ENCODE measurements around the gene ADCY5. TPM values are rescaled to one million over a fixed set of nuclear protein-coding genes. Genes with fewer than 3 reads are reported as not detected.

ADCY5 gene
- total RNA-seq, 2 donors from 2014 or later: not detected

GRCh38 chr3:123313889-123314288 lies 135.0 kb downstream of the ADCY5 start:
- no peaks in the 10 kb centered on the region for H3K4me1 Mint-ChIP-seq
- H3K4me3 Mint-ChIP-seq: no peak overlapping the region
- no peak overlapping the region for H3K27ac Mint-ChIP-seq
- no peaks in the 10 kb centered on the region for H3K36me3 Mint-ChIP-seq (ENCODE audit: low read depth)
- no peaks in the 10 kb centered on the region for H3K9me3 Mint-ChIP-seq
- peaks cover 5% of the 10 kb centered on the region for H3K27me3 Mint-ChIP-seq
- no peak for ATAC-seq (replicated peaks)

- H3K27ac Mint-ChIP-seq: no peak overlapping the region
- no peaks in the 10 kb centered on the region for H3K36me3 Mint-ChIP-seq (ENCODE audit: low read depth)
- H3K4me3 Mint-ChIP-seq: no peak overlapping the region
- no peaks in the 10 kb centered on the region for H3K4me1 Mint-ChIP-seq
- ATAC-seq (replicated peaks): no peak
- peaks cover 5% of the 10 kb centered on the region for H3K27me3 Mint-ChIP-seq
- no peaks in the 10 kb centered on the region for H3K9me3 Mint-ChIP-seq
Observed at GRCh38 chr3:123312331-123313265, 136.3 kb downstream of the ADCY5 start.

- Mint-ChIP-seq H3K27ac (no peak overlapping the region), H3K36me3 (ENCODE audit: low read depth) (no peaks in the 10 kb centered on the region), H3K27me3 (peaks cover 5% of the 10 kb centered on the region), H3K4me3 (no peak overlapping the region), H3K4me1 (no peaks in the 10 kb centered on the region), H3K9me3 (no peaks in the 10 kb centered on the region)
- ATAC-seq (replicated peaks): no peak
Observed at GRCh38 chr3:123311201-123311600, 137.7 kb downstream of the ADCY5 start.

GRCh38 chr3:123310741-123311140 lies 138.1 kb downstream of the ADCY5 start:
- no peak overlapping the region for H3K27ac Mint-ChIP-seq
- no peaks in the 10 kb centered on the region for H3K4me1 Mint-ChIP-seq
- ATAC-seq (replicated peaks): no peak
- H3K9me3 Mint-ChIP-seq: no peaks in the 10 kb centered on the region
- H3K4me3 Mint-ChIP-seq: no peak overlapping the region
- H3K27me3 Mint-ChIP-seq: peaks cover 5% of the 10 kb centered on the region
- H3K36me3 Mint-ChIP-seq (ENCODE audit: low read depth): no peaks in the 10 kb centered on the region

GRCh38 chr3:123310186-123310585 lies 138.7 kb downstream of the ADCY5 start:
- Mint-ChIP-seq H3K27ac (no peak overlapping the region), H3K9me3 (no peaks in the 10 kb centered on the region), H3K4me1 (no peaks in the 10 kb centered on the region), H3K27me3 (peaks cover 5% of the 10 kb centered on the region), H3K36me3 (ENCODE audit: low read depth) (no peaks in the 10 kb centered on the region), H3K4me3 (no peak overlapping the region)
- no peak for ATAC-seq (replicated peaks)

- H3K36me3 Mint-ChIP-seq (ENCODE audit: low read depth): no peaks in the 10 kb centered on the region
- no peak overlapping the region for H3K27ac Mint-ChIP-seq
- H3K9me3 Mint-ChIP-seq: no peaks in the 10 kb centered on the region
- H3K4me1 Mint-ChIP-seq: no peaks in the 10 kb centered on the region
- H3K4me3 Mint-ChIP-seq: no peak overlapping the region
- H3K27me3 Mint-ChIP-seq: peaks cover 8% of the 10 kb centered on the region
- ATAC-seq (replicated peaks): no peak
Observed at GRCh38 chr3:123307064-123307463, 141.8 kb downstream of the ADCY5 start.

GRCh38 chr3:123305192-123305591 lies 143.7 kb downstream of the ADCY5 start:
- Mint-ChIP-seq H3K4me1 (no peaks in the 10 kb centered on the region), H3K36me3 (ENCODE audit: low read depth) (no peaks in the 10 kb centered on the region), H3K27me3 (peaks cover 8% of the 10 kb centered on the region)

GRCh38 chr3:123303976-123304560 lies 144.8 kb downstream of the ADCY5 start:
- no peaks in the 10 kb centered on the region for H3K4me1 Mint-ChIP-seq

More at GRCh38 chr3:123305192-123305591, 143.7 kb downstream of the ADCY5 start:
- Mint-ChIP-seq H3K4me3 (no peak overlapping the region), H3K9me3 (no peaks in the 10 kb centered on the region), H3K27ac (no peak overlapping the region)
- ATAC-seq (replicated peaks): no peak

GRCh38 chr3:123302961-123303360 lies 145.9 kb downstream of the ADCY5 start:
- Mint-ChIP-seq H3K9me3 (no peaks in the 10 kb centered on the region), H3K27ac (no peak overlapping the region), H3K4me1 (no peaks in the 10 kb centered on the region), H3K4me3 (no peak overlapping the region), H3K27me3 (peaks cover 8% of the 10 kb centered on the region), H3K36me3 (ENCODE audit: low read depth) (no peaks in the 10 kb centered on the region)
- no peak for ATAC-seq (replicated peaks)

More at GRCh38 chr3:123303976-123304560, 144.8 kb downstream of the ADCY5 start:
- ATAC-seq (replicated peaks): no peak
- Mint-ChIP-seq H3K27ac (no peak overlapping the region), H3K9me3 (no peaks in the 10 kb centered on the region), H3K36me3 (ENCODE audit: low read depth) (no peaks in the 10 kb centered on the region), H3K27me3 (peaks cover 8% of the 10 kb centered on the region), H3K4me3 (no peak overlapping the region)

GRCh38 chr3:123301331-123302184 lies 147.3 kb downstream of the ADCY5 start:
- no peaks in the 10 kb centered on the region for H3K9me3 Mint-ChIP-seq
- ATAC-seq (replicated peaks): no peak
- no peaks in the 10 kb centered on the region for H3K36me3 Mint-ChIP-seq (ENCODE audit: low read depth)
- H3K27ac Mint-ChIP-seq: no peak overlapping the region
- H3K27me3 Mint-ChIP-seq: peaks cover 8% of the 10 kb centered on the region
- H3K4me3 Mint-ChIP-seq: no peak overlapping the region
- no peaks in the 10 kb centered on the region for H3K4me1 Mint-ChIP-seq

GRCh38 chr3:123300583-123300982 lies 148.3 kb downstream of the ADCY5 start:
- Mint-ChIP-seq H3K27me3 (peaks cover 11% of the 10 kb centered on the region), H3K36me3 (ENCODE audit: low read depth) (no peaks in the 10 kb centered on the region), H3K27ac (no peak overlapping the region), H3K4me1 (no peaks in the 10 kb centered on the region), H3K4me3 (no peak overlapping the region), H3K9me3 (no peaks in the 10 kb centered on the region)
- ATAC-seq (replicated peaks): no peak

- no peaks in the 10 kb centered on the region for H3K4me1 Mint-ChIP-seq
- no peak overlapping the region for H3K27ac Mint-ChIP-seq
- no peaks in the 10 kb centered on the region for H3K9me3 Mint-ChIP-seq
- no peak overlapping the region for H3K4me3 Mint-ChIP-seq
- no peak for ATAC-seq (replicated peaks)
- peaks cover 11% of the 10 kb centered on the region for H3K27me3 Mint-ChIP-seq
- H3K36me3 Mint-ChIP-seq (ENCODE audit: low read depth): no peaks in the 10 kb centered on the region
Observed at GRCh38 chr3:123300056-123300455, 148.8 kb downstream of the ADCY5 start.

- H3K4me1 Mint-ChIP-seq: no peaks in the 10 kb centered on the region
- no peak for ATAC-seq (replicated peaks)
- H3K36me3 Mint-ChIP-seq (ENCODE audit: low read depth): no peaks in the 10 kb centered on the region
- peaks cover 11% of the 10 kb centered on the region for H3K27me3 Mint-ChIP-seq
- no peaks in the 10 kb centered on the region for H3K9me3 Mint-ChIP-seq
- H3K4me3 Mint-ChIP-seq: no peak overlapping the region
- no peak overlapping the region for H3K27ac Mint-ChIP-seq
Observed at GRCh38 chr3:123299581-123299980, 149.3 kb downstream of the ADCY5 start.

GRCh38 chr3:123298903-123299302 lies 150.0 kb downstream of the ADCY5 start:
- Mint-ChIP-seq H3K36me3 (ENCODE audit: low read depth) (no peaks in the 10 kb centered on the region), H3K4me3 (no peak overlapping the region), H3K4me1 (no peaks in the 10 kb centered on the region), H3K27ac (no peak overlapping the region), H3K9me3 (no peaks in the 10 kb centered on the region), H3K27me3 (peaks cover 11% of the 10 kb centered on the region)
- ATAC-seq (replicated peaks): no peak

Measured in activated T-helper 17 cell treated with anti-CD3 and anti-CD28 coated beads, Interleukin-2, amount 50 U/mL, for 72 hours (primary cell).